ENCODE results near the gene DGKI.

DNA sequence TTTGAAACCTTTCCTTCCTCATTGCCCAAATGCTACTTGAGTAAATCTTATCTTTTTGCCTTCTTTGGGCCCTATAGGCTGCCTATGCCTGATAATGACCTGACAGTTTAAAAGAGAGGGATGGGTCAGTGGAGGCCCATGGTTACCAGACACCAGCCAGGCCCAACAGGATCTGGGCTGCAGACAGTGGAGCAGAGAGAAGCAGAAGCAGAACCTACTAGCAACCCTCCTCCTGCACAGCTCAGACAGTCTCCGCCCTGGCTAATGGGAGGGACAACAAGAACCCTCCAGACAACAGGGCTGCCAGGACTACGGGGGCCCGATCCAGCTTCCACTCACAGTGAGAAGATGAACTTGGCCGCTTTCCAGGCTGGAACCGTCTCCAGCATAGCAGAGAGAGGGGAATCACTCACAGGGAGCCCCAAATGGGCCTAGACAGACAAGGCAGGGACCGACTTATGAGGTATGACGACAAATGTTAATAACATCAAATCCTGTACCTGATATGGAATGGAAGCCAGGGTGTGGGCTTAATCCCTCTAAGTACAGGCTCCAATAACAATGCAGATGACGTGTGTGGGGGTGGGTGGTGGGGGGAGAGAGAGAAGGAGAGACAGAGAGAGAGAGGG, 31.7 kb upstream of the DGKI start:
- TF ChIP-seq POLR2AphosphoS5 (IDR thresholded peaks at IDR 0.05) (peak; percentile 43 to 50), EP300 (IDR thresholded peaks at IDR 0.05) (no peak)
- TF ChIP-seq, protein P1, sequence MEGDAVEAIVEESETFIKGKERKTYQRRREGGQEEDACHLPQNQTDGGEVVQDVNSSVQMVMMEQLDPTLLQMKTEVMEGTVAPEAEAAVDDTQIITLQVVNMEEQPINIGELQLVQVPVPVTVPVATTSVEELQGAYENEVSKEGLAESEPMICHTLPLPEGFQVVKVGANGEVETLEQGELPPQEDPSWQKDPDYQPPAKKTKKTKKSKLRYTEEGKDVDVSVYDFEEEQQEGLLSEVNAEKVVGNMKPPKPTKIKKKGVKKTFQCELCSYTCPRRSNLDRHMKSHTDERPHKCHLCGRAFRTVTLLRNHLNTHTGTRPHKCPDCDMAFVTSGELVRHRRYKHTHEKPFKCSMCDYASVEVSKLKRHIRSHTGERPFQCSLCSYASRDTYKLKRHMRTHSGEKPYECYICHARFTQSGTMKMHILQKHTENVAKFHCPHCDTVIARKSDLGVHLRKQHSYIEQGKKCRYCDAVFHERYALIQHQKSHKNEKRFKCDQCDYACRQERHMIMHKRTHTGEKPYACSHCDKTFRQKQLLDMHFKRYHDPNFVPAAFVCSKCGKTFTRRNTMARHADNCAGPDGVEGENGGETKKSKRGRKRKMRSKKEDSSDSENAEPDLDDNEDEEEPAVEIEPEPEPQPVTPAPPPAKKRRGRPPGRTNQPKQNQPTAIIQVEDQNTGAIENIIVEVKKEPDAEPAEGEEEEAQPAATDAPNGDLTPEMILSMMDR (IDR thresholded peaks at IDR 0.05) = no peak
